LHCN-M2 (cell line): ENCODE results near the gene PTTG1IP. TPM values are rescaled to one million over a fixed set of nuclear protein-coding genes. Genes with fewer than 3 reads are reported as not detected.

Source experiments
- DNase-seq: peaks from one replicate; pipeline ENCODE4 v3.0.0-alpha.2; 2012; ENCODE audit warnings: low read depth
- total RNA-seq: library from RNA; depleted of rRNA; stranded (reverse); fragments of >200 nt; gene quantifications from 2 replicates; pipeline ENCODE4 v1.2.3, GENCODE V29; 2014

The PTTG1IP gene
- total RNA-seq, 1 experiment from 2014 or later, result 531 TPM

GRCh38 chr21:44823179-44823660 lies 50.3 kb downstream of the PTTG1IP start:
- DNase-seq, result no peak

DNA sequence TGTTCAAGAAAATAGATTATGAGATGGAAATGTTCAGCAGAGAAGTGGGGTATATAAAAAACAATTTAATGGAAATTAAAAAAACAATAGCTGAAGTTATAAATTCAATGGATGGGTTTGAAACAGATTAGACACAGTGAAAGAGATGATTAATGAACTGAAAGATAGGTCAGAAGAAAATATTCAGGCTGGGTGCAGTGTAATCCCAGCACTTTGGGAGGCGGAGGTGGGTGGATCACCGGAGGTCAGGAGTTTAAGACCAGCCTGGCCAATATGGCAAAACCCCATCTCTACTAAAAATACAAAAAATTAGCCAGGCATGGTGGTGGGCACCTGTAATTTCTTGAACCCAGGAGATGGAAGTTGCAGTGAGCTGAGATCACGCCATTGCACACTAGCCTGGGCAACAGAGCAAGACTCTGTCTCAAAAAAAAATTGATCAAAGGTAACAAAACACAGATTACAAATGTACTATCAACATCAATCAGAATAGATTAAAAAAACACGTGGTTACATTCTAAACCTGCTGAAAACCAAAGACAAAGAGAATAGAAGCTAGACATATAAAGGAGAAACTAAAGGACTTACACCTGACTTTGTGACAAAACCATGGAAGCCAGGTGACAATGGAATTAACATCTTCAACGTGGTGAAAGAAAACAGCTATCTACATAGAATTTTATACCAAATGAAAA lies 50.9 kb downstream of the PTTG1IP start:
- DNase-seq, result no peak

- DNase-seq, result peak; percentile 29
Measured at GRCh38 chr21:44820851-44821250, 52.6 kb downstream of the PTTG1IP start.

- DNase-seq, result no peak
Measured at GRCh38 chr21:44819283-44820243, 53.9 kb downstream of the PTTG1IP start.

- no peak for DNase-seq
Measured at GRCh38 chr21:44818640-44819011, 54.9 kb downstream of the PTTG1IP start.

- peak; percentile 76 for DNase-seq
Measured at GRCh38 chr21:44817914-44818639, 55.4 kb downstream of the PTTG1IP start, which contains the start of gene SUMO3. SUMO3 (minus strand) TSS chr21:44818062; CDS start chr21:44817968, 94 bp downstream.

DNA sequence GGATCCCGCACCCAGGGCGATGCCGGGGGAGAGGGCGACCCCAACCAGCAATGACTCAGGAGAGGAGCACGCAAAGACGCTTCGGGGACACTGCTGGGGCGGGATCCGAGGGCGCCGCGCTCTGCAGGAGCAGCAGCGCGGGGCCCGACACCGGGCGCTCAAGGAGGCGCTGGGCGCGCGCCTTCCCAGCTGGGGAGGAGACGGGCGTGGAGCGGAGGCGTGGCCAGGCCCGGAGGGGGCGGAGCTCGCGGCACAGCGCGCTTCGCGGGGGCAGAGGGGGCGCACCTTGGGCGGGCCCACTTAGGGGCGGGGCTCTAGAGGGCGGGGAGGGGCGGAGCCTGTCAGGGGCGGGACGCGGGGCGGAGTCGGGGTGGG lies 56.0 kb downstream of the PTTG1IP start:
- peak; percentile 80 for DNase-seq

GRCh38 chr21:44816761-44817505 lies 56.6 kb downstream of the PTTG1IP start:
- no peak for DNase-seq

DNA sequence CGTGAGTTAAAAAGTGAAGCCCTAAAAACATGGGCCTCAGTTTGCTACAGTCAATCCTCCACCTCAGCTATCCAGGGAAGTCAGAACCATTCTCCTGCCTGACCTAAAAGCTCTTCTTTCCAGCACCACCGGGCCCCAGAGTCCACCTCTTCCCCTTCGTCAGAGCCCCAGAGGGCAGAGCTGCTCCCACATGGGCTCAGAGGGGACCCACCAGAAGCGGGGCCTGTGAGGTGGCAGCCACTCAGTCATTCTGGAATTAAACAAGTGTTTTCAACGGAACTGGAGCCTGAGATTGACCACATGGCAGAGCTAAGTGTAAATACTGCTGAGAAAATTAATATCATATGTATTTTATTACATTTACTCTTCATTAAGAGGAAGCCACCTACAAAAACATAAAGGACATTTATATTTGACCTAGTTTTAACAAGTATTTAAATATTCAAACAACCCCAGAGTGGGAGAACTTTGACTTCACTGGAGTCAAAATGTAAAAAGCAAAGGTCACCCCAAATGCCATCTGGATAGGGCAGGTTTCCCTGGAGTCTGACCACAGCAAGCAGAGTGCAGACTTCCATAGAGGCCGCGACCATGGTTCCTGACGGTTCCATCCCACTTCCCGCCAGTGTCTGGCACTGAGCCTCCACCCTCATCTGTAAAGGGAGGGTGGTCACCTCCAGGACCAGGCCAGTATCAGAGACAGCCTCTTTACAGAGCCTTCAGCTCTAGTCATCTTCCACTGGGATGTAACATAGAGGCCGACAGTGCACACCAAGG lies 57.5 kb downstream of the PTTG1IP start:
- no peak for DNase-seq

DNA sequence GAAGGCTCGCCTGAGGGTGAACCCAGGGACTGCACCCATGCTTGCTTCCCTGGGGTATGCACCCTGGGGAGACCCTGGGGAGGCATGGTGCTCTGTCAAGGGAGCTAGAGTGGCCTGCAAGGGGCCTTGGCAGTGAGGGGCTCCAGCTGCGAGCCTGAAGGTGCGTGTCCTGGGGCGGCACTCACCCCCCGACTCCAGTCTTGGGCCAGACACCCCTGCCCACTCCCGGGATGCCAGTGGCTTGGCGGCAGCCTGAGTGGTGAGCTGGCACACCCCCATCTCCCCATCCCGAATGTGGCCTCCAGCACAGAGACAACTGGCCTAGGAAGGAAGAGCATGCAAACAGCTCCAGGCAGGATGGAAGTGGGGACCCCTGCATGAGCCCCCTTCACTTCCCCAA lies 58.3 kb downstream of the PTTG1IP start:
- DNase-seq, result no peak

GRCh38 chr21:44814498-44815023 lies 58.9 kb downstream of the PTTG1IP start:
- DNase-seq, result peak; percentile 43

DNA sequence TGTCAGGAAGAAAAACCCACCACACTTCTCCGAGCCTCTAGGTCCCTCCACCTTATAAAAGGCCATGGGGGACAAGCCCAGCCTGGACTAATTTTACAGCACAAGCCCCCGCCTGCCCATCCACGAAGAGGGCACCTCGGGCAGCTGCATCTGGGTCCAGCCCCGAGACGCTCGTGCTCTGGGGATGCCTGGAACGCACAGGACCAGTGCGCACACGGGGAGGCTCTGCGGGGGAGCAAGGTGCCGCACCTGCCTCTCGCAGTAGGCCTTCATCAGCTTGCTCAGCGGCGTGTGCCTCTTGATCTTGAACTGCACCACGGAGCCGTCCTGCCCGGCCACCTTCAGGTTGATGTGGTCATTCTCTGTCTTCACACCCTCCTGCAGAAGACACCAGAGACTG lies 59.8 kb downstream of the PTTG1IP start:
- DNase-seq, result no peak

DNA sequence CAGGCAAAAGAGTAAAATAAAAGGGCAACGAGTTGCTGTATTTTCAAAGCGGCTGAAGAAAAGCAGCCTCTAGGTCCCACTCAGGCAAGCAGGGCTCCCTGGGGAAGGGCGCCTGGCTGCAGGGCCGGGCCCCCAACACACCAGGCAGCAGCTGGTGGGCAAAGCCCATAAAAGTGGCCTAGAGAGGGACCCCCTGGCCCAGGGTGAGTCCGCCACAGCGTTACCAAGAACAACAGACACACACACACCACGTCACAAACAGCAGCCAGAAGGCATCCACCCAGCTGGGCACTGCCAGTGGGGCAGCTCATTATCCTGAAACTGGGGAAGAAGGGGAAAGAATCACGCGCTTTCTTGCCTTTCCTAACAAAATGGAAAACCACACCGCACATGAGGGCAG lies 60.3 kb downstream of the PTTG1IP start:
- no peak for DNase-seq

- no peak for DNase-seq
Measured at GRCh38 chr21:44812640-44813039, 60.9 kb downstream of the PTTG1IP start.

GRCh38 chr21:44810779-44811178 lies 62.7 kb downstream of the PTTG1IP start:
- no peak for DNase-seq

DNA sequence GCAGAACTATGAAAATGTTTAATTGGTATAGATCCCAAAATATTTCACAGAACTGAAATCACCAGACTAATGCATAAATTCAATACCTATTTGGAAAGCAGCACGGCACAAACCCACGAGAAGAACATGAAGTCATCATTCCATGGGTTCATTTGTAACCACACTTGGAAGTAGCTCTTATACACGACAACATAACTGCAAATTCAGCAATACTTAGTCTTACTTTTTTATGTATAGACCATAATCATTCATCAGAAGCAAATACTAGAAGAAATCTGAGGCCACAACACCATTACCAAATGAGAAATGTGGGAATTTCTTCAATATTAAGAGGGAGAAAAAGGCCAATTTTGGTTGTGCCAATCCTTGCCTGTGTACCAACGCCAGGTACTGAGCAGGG lies 67.6 kb downstream of the PTTG1IP start:
- no peak for DNase-seq

DNA sequence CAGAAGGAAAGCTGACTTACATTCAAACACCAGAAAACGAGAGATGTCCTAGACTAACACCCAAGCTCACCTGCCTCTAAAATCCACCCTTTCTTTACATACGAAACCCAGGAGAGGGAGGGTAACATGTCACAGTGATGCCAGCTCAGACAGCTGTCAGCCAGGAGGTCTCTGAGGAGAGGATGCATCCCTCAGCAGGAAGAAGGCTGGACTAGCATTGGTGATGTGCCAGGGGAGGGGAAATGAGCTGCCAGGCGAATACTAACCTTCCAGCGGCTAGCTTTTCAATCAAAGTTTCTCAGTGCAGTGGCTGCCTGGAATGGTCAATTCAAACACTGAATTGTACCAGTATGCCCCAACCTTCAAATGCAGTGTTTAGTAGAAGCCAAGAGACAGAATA lies 68.3 kb downstream of the PTTG1IP start:
- DNase-seq, result no peak

DNA sequence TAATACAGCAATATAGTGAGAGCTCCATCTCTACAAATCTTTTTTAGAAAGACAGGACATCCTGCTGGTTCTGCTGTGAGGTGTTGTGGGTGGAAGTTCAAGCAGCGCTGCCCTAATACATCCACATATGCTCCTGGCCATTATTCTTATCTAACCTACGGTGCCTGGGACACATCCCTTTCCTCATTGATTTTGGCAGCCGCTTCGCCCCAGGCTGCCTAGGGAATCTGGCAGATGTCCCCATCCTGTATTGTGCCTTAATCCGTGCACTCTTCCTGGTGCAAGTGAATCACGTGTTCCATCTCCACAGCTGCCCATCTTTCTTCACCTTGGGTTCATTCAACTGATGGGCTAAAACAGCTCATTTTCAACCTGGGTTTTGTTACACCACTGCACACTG lies 68.7 kb downstream of the PTTG1IP start:
- DNase-seq, result no peak

DNA sequence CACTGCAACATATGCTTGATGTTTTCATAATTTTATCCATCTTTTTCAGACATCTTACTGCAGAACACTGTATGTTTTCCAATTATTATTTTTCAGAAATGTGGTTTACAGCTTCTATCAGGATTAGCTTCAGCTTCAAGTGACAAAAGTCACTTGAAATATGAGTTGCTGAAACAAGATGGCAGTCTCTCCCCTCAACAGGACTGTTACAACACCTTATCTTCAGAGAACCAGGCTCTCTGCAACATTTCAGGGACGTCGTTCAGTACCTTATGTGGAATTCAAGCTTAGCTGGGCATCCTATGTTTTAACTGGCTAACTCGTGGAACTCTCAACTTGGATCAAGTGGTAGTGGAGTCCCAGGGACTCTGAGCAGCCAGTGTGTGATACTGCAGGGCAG lies 69.8 kb downstream of the PTTG1IP start:
- no peak for DNase-seq
